HG03460 (cell line): ENCODE results near the gene TBL1XR1.

Experiments
- ATAC-seq: cut with Tn5 transposase; IDR thresholded peaks from one replicate; pipeline ENCODE4 v1.9.1; 2021; ENCODE audit not compliant: unreplicated experiment

TBL1XR1 gene

DNA sequence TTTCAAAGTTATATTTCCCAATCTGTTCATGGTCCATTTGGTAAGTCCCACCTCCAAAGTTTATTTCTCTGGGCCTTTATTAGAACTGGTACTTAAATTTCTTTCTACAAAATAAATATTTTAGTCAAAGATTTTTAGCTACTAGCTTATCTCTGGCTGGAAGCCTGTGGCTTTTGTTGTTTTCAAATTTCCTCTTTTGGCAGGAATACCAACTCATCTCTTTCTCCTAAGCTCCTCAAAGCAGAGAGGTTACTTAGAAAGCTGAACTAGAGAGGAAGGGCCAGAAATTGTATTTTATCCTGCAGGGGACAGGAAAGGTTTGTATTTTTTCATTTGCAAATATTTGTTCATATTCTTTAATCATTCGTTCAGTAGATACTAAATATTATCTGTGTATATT, 227.8 kb downstream of the TBL1XR1 start:
- ATAC-seq = no peak
